Measurements from ENCODE around the gene BBS7. TPM values are rescaled to one million over a fixed set of nuclear protein-coding genes. Genes with fewer than 3 reads are reported as not detected.

Gene BBS7
- total RNA-seq, 6 donors from 2014 or later, result 7.3 to 13.2 (median 9.9) TPM

- Histone ChIP-seq H3K9me3 (no peaks in the 10 kb centered on the region), H3K27me3 (no peaks in the 10 kb centered on the region), H3K4me3 (no peak overlapping the region), H3K4me1 (no peaks in the 10 kb centered on the region), H3K36me3 (no peaks in the 10 kb centered on the region), H3K27ac (no peak overlapping the region)
- 76 to 78% methylated on average over 2 to 4 of the region's 4 CpGs for WGBS, 2 donors
- no peak for ATAC-seq (ENCODE audit: low FRiP score in 2 of 2)
- no peak for DNase-seq
- TF ChIP-seq POLR2A (IDR thresholded peaks at IDR 0.05), result no peak
- TF ChIP-seq EP300 (IDR thresholded peaks at IDR 0.05), result no peak
- no peak for TF ChIP-seq POLR2AphosphoS5 (IDR thresholded peaks at IDR 0.05)
- TF ChIP-seq CTCF (IDR thresholded peaks at IDR 0.05), result no peak
These were observed 6.9 kb upstream of the BBS7 start for GRCh38 chr4:121877041-121877773.

- no peak for ATAC-seq (ENCODE audit: low FRiP score in 2 of 2)
- no peaks in the 10 kb centered on the region for H3K36me3 ChIP-seq
- no peak for TF ChIP-seq CTCF (IDR thresholded peaks at IDR 0.05)
- TF ChIP-seq POLR2A (IDR thresholded peaks at IDR 0.05), result no peak
- TF ChIP-seq POLR2AphosphoS5 (IDR thresholded peaks at IDR 0.05), result no peak
- no peak for TF ChIP-seq EP300 (IDR thresholded peaks at IDR 0.05)
- 94 to 96% methylated on average over 6 of the region's 6 CpGs for WGBS, 2 donors
- H3K4me3 ChIP-seq, result no peak overlapping the region
- H3K9me3 ChIP-seq, result no peaks in the 10 kb centered on the region
- no peak for DNase-seq
- no peak overlapping the region for H3K27ac ChIP-seq
- no peaks in the 10 kb centered on the region for H3K4me1 ChIP-seq
- H3K27me3 ChIP-seq, result no peaks in the 10 kb centered on the region
These were observed 5.8 kb upstream of the BBS7 start for GRCh38 chr4:121876070-121876469.

GRCh38 chr4:121875652-121876051 lies 5.4 kb upstream of the BBS7 start:
- no peak for DNase-seq
- Histone ChIP-seq H3K4me1 (peaks cover 0 to 3% (median 1%) of the 10 kb centered on the region in 4 donors), H3K9me3 (no peaks in the 10 kb centered on the region), H3K36me3 (no peaks in the 10 kb centered on the region), H3K27ac (no peak overlapping the region), H3K4me3 (no peak overlapping the region), H3K27me3 (no peaks in the 10 kb centered on the region)
- WGBS, 2 donors, result 50 to 70% methylated on average over 2 of the region's 2 CpGs
- TF ChIP-seq POLR2A (IDR thresholded peaks at IDR 0.05), result no peak
- TF ChIP-seq POLR2AphosphoS5 (IDR thresholded peaks at IDR 0.05), result no peak
- TF ChIP-seq CTCF (IDR thresholded peaks at IDR 0.05), result no peak
- no peak for TF ChIP-seq EP300 (IDR thresholded peaks at IDR 0.05)
- ATAC-seq (ENCODE audit: low FRiP score in 2 of 2), result no peak

GRCh38 chr4:121873604-121874003 lies 3.3 kb upstream of the BBS7 start:
- Histone ChIP-seq H3K9me3 (no peaks in the 10 kb centered on the region), H3K4me3 (no peak overlapping the region), H3K36me3 (no peaks in the 10 kb centered on the region), H3K27ac (no peak overlapping the region), H3K27me3 (no peaks in the 10 kb centered on the region), H3K4me1 (peaks cover 6 to 14% (median 9%) of the 10 kb centered on the region in 4 donors)
- DNase-seq, result no peak
- WGBS, 2 donors, result 39 to 51% methylated on average over 3 of the region's 3 CpGs
- TF ChIP-seq POLR2A (IDR thresholded peaks at IDR 0.05) (no peak), POLR2AphosphoS5 (IDR thresholded peaks at IDR 0.05) (no peak), EP300 (IDR thresholded peaks at IDR 0.05) (no peak), CTCF (IDR thresholded peaks at IDR 0.05) (no peak)
- no peak for ATAC-seq (ENCODE audit: low FRiP score in 2 of 2)

- Histone ChIP-seq H3K27ac (no peak overlapping the region), H3K4me1 (no peaks in the 10 kb centered on the region), H3K27me3 (no peaks in the 10 kb centered on the region), H3K9me3 (no peaks in the 10 kb centered on the region), H3K36me3 (peaks cover 2 to 41% (median 5%) of the 10 kb centered on the region in 4 donors), H3K4me3 (no peak overlapping the region)
- TF ChIP-seq POLR2A (IDR thresholded peaks at IDR 0.05) (no peak), POLR2AphosphoS5 (IDR thresholded peaks at IDR 0.05) (no peak), CTCF (IDR thresholded peaks at IDR 0.05) (no peak), EP300 (IDR thresholded peaks at IDR 0.05) (no peak)
- 90% methylated on average over 7 of the region's 7 CpGs for WGBS, 2 donors
- DNase-seq (no peak), ATAC-seq (ENCODE audit: low FRiP score in 2 of 2) (no peak)
These were observed 6.5 kb downstream of the BBS7 start for GRCh38 chr4:121863799-121864198.
